HepG2 (cell line): ENCODE measurements around the gene SURF1. TPM values are rescaled to one million over a fixed set of nuclear protein-coding genes. Genes with fewer than 3 reads are reported as not detected.

Experiments used
- DNMT1 ChIP-seq: sonication (generic); formaldehyde crosslinking; IDR thresholded peaks from 2 replicates; pipeline ENCODE4 v1.5.1; 2020; ENCODE audit warnings: mild to moderate bottlenecking, missing genetic modification reagents
- DPF2 ChIP-seq: sonication (generic); formaldehyde crosslinking; IDR thresholded peaks from 2 replicates; pipeline ENCODE4 v1.4.0; 2020; ENCODE audit warnings: mild to moderate bottlenecking, low read depth, missing genetic modification reagents, borderline replicate concordance
- FOXP1 ChIP-seq, 2 experiments: fragments of 450-650 bp in 1 of 2; IDR thresholded peaks; 2 replicates each; pipeline ENCODE4 v1.6.1; 2017 to 2018; ENCODE audit warnings: antibody characterized with exemption in 1 of 2
- HDAC1 ChIP-seq: sonication (generic); formaldehyde crosslinking; IDR thresholded peaks from 2 replicates; pipeline ENCODE4 v1.5.1; 2020; ENCODE audit warnings: mild to moderate bottlenecking, missing genetic modification reagents
- JUN ChIP-seq: sonication (generic); formaldehyde crosslinking; IDR thresholded peaks from 2 replicates; pipeline ENCODE4 v1.4.0; 2020; ENCODE audit warnings: mild to moderate bottlenecking, missing genetic modification reagents
- MAFF ChIP-seq: IDR thresholded peaks from 2 replicates; pipeline ENCODE4 v1.6.1; 2011; ENCODE audit warnings: low read depth, low read length, improper control_type of control experiment
- NR2F2 ChIP-seq: IDR thresholded peaks from 2 replicates; pipeline ENCODE4 v1.6.1; 2012; ENCODE audit warnings: low read depth, inconsistent platforms, borderline replicate concordance
- RCOR2 ChIP-seq: IDR thresholded peaks from 2 replicates; pipeline ENCODE4 v1.6.1; 2016; ENCODE audit warnings: missing biosample characterization, missing genetic modification reagents
- SMARCE1 ChIP-seq: fragments of 450-650 bp; IDR thresholded peaks from 2 replicates; pipeline ENCODE4 v1.6.1; 2017; ENCODE audit warnings: borderline replicate concordance
- SOX13 ChIP-seq, 3 experiments: fragments of 450-650 bp in 1 of 3; sonication (generic) in 1 of 3; formaldehyde crosslinking in 1 of 3; IDR thresholded peaks in 2 of 3; conservative IDR thresholded peaks in 1 of 3; 2 replicates each; pipeline versions ENCODE4 v1.5.0 to v1.6.1; 2016 to 2020; ENCODE audit warnings: antibody characterized with exemption in 1 of 3, mild to moderate bottlenecking in 1 of 3, missing compliant biosample characterization in 1 of 3, missing genetic modification reagents in 1 of 3, moderate library complexity in 1 of 3
- SSRP1 ChIP-seq: IDR thresholded peaks from 2 replicates; pipeline ENCODE4 v1.6.1; 2016; ENCODE audit warnings: control low read depth
- TBP ChIP-seq: sonication (generic); formaldehyde crosslinking; IDR thresholded peaks from 2 replicates; pipeline ENCODE4 v1.5.0; 2020; ENCODE audit warnings: missing genetic modification reagents
- THAP11 ChIP-seq: IDR thresholded peaks from 2 replicates; pipeline ENCODE4 v1.6.1; 2016; ENCODE audit warnings: missing biosample characterization, missing genetic modification reagents
- YEATS4 ChIP-seq: sonication (generic); formaldehyde crosslinking; IDR thresholded peaks from 2 replicates; pipeline ENCODE4 v1.4.0; 2020; ENCODE audit warnings: missing genetic modification reagents, borderline replicate concordance
- ZNF121 ChIP-seq: sonication (generic); formaldehyde crosslinking; IDR thresholded peaks from 2 replicates; pipeline ENCODE4 v1.5.0; 2020; ENCODE audit warnings: mild to moderate bottlenecking, missing genetic modification reagents
- ZNF251 ChIP-seq: sonication (generic); formaldehyde crosslinking; IDR thresholded peaks from 2 replicates; pipeline ENCODE4 v1.9.0; 2021; ENCODE audit warnings: mild to moderate bottlenecking, missing genetic modification reagents
- ZNF564 ChIP-seq: sonication (generic); formaldehyde crosslinking; IDR thresholded peaks from 2 replicates; pipeline ENCODE4 v1.8.1; 2023; ENCODE audit warnings: mild to moderate bottlenecking, missing genetic modification reagents
- ZNF724P ChIP-seq: sonication (generic); formaldehyde crosslinking; IDR thresholded peaks from 2 replicates; pipeline ENCODE4 v1.8.0; 2022; ENCODE audit warnings: missing genetic modification reagents, borderline replicate concordance
- ZSCAN12 ChIP-seq: sonication (generic); formaldehyde crosslinking; IDR thresholded peaks from 2 replicates; pipeline ENCODE4 v1.9.0; 2021; ENCODE audit warnings: mild to moderate bottlenecking, missing genetic modification reagents
- ZSCAN21 ChIP-seq: sonication (generic); formaldehyde crosslinking; IDR thresholded peaks from 2 replicates; pipeline ENCODE4 v1.8.0; 2022; ENCODE audit warnings: mild to moderate bottlenecking, missing genetic modification reagents, moderate library complexity, borderline replicate concordance
- polyA plus RNA-seq, 8 experiments: library from polyadenylated mRNA; depleted of rRNA in 3 of 8; stranded (reverse) in 7 of 8; unstranded in 1 of 8; fragments of >200 nt; fragmentation: Illumina TruSeq in 4 of 8; extraction: Trizol in 4 of 8; gene quantifications; 2 replicates each; pipeline versions ENCODE4 v1.2.1 to v1.2.3, GENCODE V29; 2011 to 2016; ENCODE audit warnings: low read depth in 4 of 8, missing spikeins in 1 of 8, mixed read lengths in 1 of 8; ENCODE audit not compliant: insufficient read depth in 1 of 8
- total RNA-seq, 5 experiments: library from RNA; depleted of rRNA; stranded (reverse); fragments of >200 nt; fragmentation: Illumina TruSeq; extraction: Trizol; gene quantifications; 2 replicates each; pipeline ENCODE4 v1.2.3, GENCODE V29; 2016; ENCODE audit warnings: low read depth in 1 of 5
- TF ChIP-seq, protein P1 (sequence below): sonication (generic); formaldehyde crosslinking; IDR thresholded peaks from 2 replicates; pipeline ENCODE4 v1.8.1; 2023; ENCODE audit warnings: mild to moderate bottlenecking, moderate library complexity, missing genetic modification reagents
- TF ChIP-seq, protein P2 (sequence below): sonication (generic); formaldehyde crosslinking; IDR thresholded peaks from 2 replicates; pipeline ENCODE4 v1.4.0; 2020; ENCODE audit warnings: mild to moderate bottlenecking, missing genetic modification reagents
- TF ChIP-seq, protein P3 (sequence below): sonication (generic); formaldehyde crosslinking; IDR thresholded peaks from 2 replicates; pipeline ENCODE4 v1.8.0; 2022; ENCODE audit warnings: missing genetic modification reagents, low read depth, mild to moderate bottlenecking, borderline replicate concordance
- TF ChIP-seq, protein P4 (sequence below): IDR thresholded peaks from 2 replicates; pipeline ENCODE4 v1.4.0; 2020; ENCODE audit warnings: mild to moderate bottlenecking, missing genetic modification reagents

The SURF1 gene
- total and polyA plus RNA-seq, 2 of the 13 experiments (the other 11 are each of a cell fraction or from before 2014, with no cell fraction given): 17.8 to 40.7 TPM

DNA sequence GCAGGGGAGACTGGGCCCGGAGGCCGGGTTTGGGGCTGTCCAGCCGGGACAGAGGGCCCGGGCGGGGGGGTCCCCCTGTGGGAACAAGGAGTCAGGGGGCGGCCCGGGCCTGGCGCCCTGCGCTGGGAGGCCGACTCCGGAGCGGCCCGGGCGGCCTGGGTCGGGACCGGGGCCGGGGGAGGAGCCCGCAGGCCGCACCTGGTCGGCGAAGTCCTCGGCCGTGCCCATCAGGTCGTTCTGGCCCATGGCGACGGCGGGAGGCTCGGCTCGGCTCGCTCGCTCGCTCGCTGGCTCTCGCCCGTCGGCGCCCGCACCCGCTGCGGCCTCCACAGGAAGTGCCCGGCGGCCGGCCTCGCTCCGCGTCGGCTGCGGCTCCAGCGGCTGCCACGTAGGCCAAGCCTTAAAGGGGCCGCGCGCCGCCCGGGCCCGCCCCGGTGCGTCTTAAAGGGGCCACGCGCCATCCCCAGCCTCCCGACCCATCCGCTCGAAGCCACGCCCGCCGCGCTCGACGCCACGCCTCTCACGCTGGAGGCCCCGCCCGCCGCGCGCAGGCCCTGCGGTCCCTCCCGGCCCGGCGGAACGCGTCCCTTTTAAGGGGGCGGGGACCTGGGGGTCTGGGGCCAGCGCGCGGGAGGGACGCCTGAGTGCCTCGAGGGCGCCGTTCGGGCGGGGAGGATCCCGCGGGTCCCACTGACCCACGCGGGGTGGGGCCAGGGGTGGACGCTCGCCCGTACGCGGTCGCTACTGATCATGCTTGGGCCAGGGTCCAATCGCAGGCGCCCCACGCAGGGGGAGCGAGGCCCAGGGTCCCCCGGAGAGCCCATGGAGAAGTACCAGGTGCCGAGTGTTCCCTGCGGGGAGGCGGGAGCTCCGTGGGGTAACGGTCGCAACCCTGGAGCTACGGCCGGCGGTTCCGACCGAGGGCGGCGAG, 19.7 kb upstream of the SURF1 start, which contains the start of the genes STKLD1 and SURF4 (continued):
- TF ChIP-seq TBP (CRISPR knock-in tag): no peak
- peak; percentile 95 for TF ChIP-seq YEATS4 (CRISPR knock-in tag)
- TF ChIP-seq ZNF251: no peak
- TF ChIP-seq ZSCAN21: peak; percentile 48; the same call in 1 of the 2 replicates
- no peak; the same call in 1 of the 2 replicates for TF ChIP-seq ZNF121 (CRISPR knock-in tag)
- no peak for TF ChIP-seq MAFF
- TF ChIP-seq JUN (CRISPR knock-in tag): no peak
- peak; percentile 56 for TF ChIP-seq HDAC1 (CRISPR knock-in tag)
- TF ChIP-seq RCOR2 (CRISPR knock-in tag): no peak
- no peak for TF ChIP-seq ZSCAN12 (CRISPR knock-in tag)
- TF ChIP-seq SOX13 (IDR thresholded peaks at IDR 0.05): no peak
- peak in 1 of 2 experiments; percentile 33; a peak in 1 of 4 replicates for TF ChIP-seq SOX13 (CRISPR knock-in tag; conservative IDR thresholded peaks at IDR 0.05 in 1 of 2, IDR thresholded peaks at IDR 0.05 in 1 of 2)
- TF ChIP-seq, protein P1, sequence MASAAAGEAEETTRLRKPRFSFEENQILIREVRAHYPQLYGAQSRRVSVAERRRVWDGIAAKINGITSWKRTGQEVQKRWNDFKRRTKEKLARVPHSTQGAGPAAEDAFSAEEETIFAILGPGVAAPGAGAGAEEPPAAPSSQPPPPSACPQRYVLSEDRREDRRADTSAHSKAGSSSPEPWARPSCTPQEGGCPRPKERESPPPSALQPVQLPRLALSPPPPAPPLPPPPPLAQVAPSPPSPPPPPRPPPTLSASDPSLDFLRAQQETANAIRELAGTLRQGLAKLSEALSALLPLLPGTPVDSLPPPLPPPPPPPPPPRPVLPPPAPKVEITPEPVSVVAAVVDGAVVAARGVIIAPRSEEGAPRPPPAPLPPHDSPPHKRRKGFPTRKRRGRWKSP (CRISPR knock-in tag): peak; percentile 50; the same call in 1 of the 2 replicates
- peak; percentile 61; the same call in 1 of the 2 replicates for TF ChIP-seq ZNF724P (CRISPR knock-in tag)
- TF ChIP-seq DNMT1: no peak
- TF ChIP-seq SSRP1 (CRISPR knock-in tag): no peak
- no peak for TF ChIP-seq DPF2 (CRISPR knock-in tag)
- no peak for TF ChIP-seq FOXP1 (IDR thresholded peaks at IDR 0.05)
- no peak for TF ChIP-seq FOXP1 (CRISPR knock-in tag; IDR thresholded peaks at IDR 0.05)
- TF ChIP-seq, protein P2, sequence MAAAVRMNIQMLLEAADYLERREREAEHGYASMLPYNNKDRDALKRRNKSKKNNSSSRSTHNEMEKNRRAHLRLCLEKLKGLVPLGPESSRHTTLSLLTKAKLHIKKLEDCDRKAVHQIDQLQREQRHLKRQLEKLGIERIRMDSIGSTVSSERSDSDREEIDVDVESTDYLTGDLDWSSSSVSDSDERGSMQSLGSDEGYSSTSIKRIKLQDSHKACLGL (CRISPR knock-in tag): peak; percentile 41
- TF ChIP-seq, protein P3, sequence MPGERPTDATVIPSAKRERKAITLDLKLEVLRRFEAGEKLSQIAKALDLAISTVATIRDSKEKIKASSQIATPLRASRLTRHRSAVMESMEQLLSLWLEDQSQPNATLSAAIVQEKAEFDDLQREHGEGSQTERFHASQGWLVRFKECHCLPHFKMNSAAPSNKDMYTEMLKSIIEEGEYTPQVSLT (CRISPR knock-in tag): no peak; the same call in 1 of the 2 replicates
- no peak for TF ChIP-seq SMARCE1
- peak; percentile 61; the same call in 1 of the 2 replicates for TF ChIP-seq THAP11
- TF ChIP-seq, protein P4, sequence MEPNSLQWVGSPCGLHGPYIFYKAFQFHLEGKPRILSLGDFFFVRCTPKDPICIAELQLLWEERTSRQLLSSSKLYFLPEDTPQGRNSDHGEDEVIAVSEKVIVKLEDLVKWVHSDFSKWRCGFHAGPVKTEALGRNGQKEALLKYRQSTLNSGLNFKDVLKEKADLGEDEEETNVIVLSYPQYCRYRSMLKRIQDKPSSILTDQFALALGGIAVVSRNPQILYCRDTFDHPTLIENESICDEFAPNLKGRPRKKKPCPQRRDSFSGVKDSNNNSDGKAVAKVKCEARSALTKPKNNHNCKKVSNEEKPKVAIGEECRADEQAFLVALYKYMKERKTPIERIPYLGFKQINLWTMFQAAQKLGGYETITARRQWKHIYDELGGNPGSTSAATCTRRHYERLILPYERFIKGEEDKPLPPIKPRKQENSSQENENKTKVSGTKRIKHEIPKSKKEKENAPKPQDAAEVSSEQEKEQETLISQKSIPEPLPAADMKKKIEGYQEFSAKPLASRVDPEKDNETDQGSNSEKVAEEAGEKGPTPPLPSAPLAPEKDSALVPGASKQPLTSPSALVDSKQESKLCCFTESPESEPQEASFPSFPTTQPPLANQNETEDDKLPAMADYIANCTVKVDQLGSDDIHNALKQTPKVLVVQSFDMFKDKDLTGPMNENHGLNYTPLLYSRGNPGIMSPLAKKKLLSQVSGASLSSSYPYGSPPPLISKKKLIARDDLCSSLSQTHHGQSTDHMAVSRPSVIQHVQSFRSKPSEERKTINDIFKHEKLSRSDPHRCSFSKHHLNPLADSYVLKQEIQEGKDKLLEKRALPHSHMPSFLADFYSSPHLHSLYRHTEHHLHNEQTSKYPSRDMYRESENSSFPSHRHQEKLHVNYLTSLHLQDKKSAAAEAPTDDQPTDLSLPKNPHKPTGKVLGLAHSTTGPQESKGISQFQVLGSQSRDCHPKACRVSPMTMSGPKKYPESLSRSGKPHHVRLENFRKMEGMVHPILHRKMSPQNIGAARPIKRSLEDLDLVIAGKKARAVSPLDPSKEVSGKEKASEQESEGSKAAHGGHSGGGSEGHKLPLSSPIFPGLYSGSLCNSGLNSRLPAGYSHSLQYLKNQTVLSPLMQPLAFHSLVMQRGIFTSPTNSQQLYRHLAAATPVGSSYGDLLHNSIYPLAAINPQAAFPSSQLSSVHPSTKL (CRISPR knock-in tag): no peak
- TF ChIP-seq NR2F2: no peak
- TF ChIP-seq ZNF564: no peak
